SIG-M5 treated with dmso at 0.1 percent for 504 hours (cell line): ENCODE data around the gene PAM16.

Experiments
- DNase-seq: peaks from one replicate; lab custom pipeline; 2025; ENCODE audit not compliant: unreplicated experiment; lab: John Stamatoyannopoulos, UW

PAM16 gene

GRCh38 chr16:4321286-4322120 lies 29.6 kb downstream of the PAM16 start:
- no peak for DNase-seq

GRCh38 chr16:4320571-4321137 lies 30.5 kb downstream of the PAM16 start:
- no peak for DNase-seq

- DNase-seq, result no peak
Observed at GRCh38 chr16:4319454-4320421, 31.4 kb downstream of the PAM16 start.

GRCh38 chr16:4318967-4319366 lies 32.2 kb downstream of the PAM16 start:
- no peak for DNase-seq

GRCh38 chr16:4318451-4318910 lies 32.6 kb downstream of the PAM16 start:
- no peak for DNase-seq

- DNase-seq, result no peak
Observed at GRCh38 chr16:4317532-4318450, 33.3 kb downstream of the PAM16 start.

- DNase-seq, result no peak
Observed at GRCh38 chr16:4316864-4317531, 34.1 kb downstream of the PAM16 start.

- no peak for DNase-seq
Observed at GRCh38 chr16:4316108-4316863, 34.8 kb downstream of the PAM16 start.

GRCh38 chr16:4315186-4316107 lies 35.7 kb downstream of the PAM16 start, which contains the start of gene GLIS2:
GLIS2 (plus strand) TSS chr16:4316067; CDS start chr16:4332281, 16,214 bp downstream.
- peak; percentile 35 for DNase-seq

GRCh38 chr16:4314532-4315185 lies 36.5 kb downstream of the PAM16 start:
- DNase-seq, result peak; percentile 19

GRCh38 chr16:4313563-4314531 lies 37.3 kb downstream of the PAM16 start:
- no peak for DNase-seq

GRCh38 chr16:4309833-4310266 lies 41.3 kb downstream of the PAM16 start:
- DNase-seq, result peak; percentile 66

- no peak for DNase-seq
Observed at GRCh38 chr16:4309102-4309832, 41.9 kb downstream of the PAM16 start.

- DNase-seq, result peak; percentile 92
Observed at GRCh38 chr16:4307215-4308037, 43.7 kb downstream of the PAM16 start.
